ENCODE data around the gene NLRP3. TPM values are rescaled to one million over a fixed set of nuclear protein-coding genes. Genes with fewer than 3 reads are reported as not detected.

The NLRP3 gene
- total and polyA plus RNA-seq, 2 experiments from 2014 or later: 0.42 TPM; not detected in 1

DNA sequence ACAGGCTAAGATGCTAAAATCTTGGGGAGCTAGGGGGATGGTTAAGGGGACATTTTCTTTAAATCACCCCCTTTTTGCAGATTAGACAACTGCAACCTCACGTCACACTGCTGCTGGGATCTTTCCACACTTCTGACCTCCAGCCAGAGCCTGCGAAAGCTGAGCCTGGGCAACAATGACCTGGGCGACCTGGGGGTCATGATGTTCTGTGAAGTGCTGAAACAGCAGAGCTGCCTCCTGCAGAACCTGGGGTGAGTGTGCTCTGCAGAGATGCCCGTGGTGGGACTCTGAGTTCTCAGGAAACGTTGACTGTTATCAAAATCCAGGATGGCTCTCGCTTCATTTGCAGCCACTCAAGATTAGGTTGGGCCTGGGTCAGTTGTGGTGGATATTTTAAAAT lies 28.6 kb downstream of the NLRP3 start:
- Histone ChIP-seq H3K36me3 (ENCODE audit: insufficient read depth) (no peaks in the 10 kb centered on the region), H3K27me3 (ENCODE audit: insufficient read depth) (no peaks in the 10 kb centered on the region), H4K20me1 (replicated peaks; ENCODE audit: insufficient read depth) (no peaks in the 10 kb centered on the region), H3K4me1 (ENCODE audit: insufficient read depth) (no peaks in the 10 kb centered on the region; the same call in 1 of the 2 replicates), H3F3A (replicated peaks; ENCODE audit: low read depth) (no peaks in the 10 kb centered on the region), H3K4me2 (no peak overlapping the region), H3K27ac (ENCODE audit: low read depth) (no peak overlapping the region), H3K4me3 (no peak overlapping the region), H3K79me2 (replicated peaks; ENCODE audit: insufficient read depth) (no peaks in the 10 kb centered on the region), H2AFZ (no peak overlapping the region), H3K9me2 (ENCODE audit: insufficient read depth) (0 out of 2 replicates have a peak, but pooled peaks cover 3% of the 10 kb centered on the region)
- TF ChIP-seq ZNF331 (CRISPR knock-in tag; IDR thresholded peaks at IDR 0.05; ENCODE audit: low read depth) (no peak), JUNB (IDR thresholded peaks at IDR 0.05; ENCODE audit: unreplicated experiment) (no peak), ZNF462 (CRISPR knock-in tag; IDR thresholded peaks at IDR 0.05) (no peak)
- no peak for ATAC-seq
- H3K4me1 Mint-ChIP-seq: peaks cover 11% of the 10 kb centered on the region
- H3K27ac Mint-ChIP-seq: no peak overlapping the region
- no peak for DNase-seq (ENCODE audit: low spot score)
- H3K36me3 Mint-ChIP-seq (ENCODE audit: low read depth): no peaks in the 10 kb centered on the region
- H3K4me3 Mint-ChIP-seq: no peak overlapping the region
- H3K9me3 Mint-ChIP-seq: no peaks in the 10 kb centered on the region
- H3K27me3 Mint-ChIP-seq (ENCODE audit: insufficient read depth, low read depth, poor library complexity): peaks cover 6% of the 10 kb centered on the region

DNA sequence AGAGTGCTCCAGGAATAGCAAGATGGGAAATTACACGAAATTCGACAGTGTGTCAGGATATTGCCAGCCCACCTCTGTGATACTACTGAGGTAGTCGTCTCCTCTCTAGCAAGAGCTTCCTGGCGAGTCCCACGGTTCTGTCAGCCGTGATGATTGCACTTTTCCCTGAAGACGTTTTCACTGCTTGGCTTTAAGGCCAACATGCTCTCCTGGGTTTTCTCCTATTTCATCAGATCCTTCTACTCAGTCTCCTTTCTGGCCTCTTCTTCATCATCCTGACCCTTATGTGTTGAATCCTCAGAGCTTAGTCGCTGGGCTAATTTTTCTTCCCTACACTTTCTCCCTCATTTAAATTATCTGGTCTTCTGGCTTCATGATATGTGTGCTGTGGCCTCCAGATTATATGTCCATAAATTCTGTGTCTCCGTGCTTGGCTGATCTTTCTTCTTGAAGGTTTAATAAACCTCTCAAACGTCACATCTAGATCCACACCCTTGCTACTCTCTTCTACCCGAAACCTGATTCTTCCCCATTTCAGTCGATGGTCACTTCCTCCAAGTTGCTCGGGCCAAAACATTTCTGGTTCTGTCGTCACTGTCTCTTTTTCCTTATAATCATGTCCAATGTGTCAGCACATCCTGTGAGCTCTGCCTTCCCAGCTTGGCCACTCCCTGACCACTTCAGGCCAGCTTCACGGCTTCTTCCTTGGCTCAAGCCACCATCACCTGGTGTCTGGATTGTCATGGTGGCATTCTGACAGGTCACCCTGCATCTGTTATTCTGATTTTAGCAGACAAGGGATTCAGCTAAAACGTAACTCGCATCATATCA lies 29.8 kb downstream of the NLRP3 start:
- H3K79me2 ChIP-seq (replicated peaks; ENCODE audit: insufficient read depth): no peaks in the 10 kb centered on the region
- H4K20me1 ChIP-seq (replicated peaks; ENCODE audit: insufficient read depth): no peaks in the 10 kb centered on the region
- no peak overlapping the region for H3K4me3 Mint-ChIP-seq
- no peak overlapping the region for H3K4me3 ChIP-seq
- peaks cover 11% of the 10 kb centered on the region for H3K4me1 Mint-ChIP-seq
- H3K4me1 ChIP-seq (ENCODE audit: insufficient read depth): no peaks in the 10 kb centered on the region; the same call in 1 of the 2 replicates
- H3K9me3 Mint-ChIP-seq: no peaks in the 10 kb centered on the region
- no peaks in the 10 kb centered on the region for H3K36me3 ChIP-seq (ENCODE audit: insufficient read depth)
- no peak overlapping the region for H2AFZ ChIP-seq
- H3K27ac ChIP-seq (ENCODE audit: low read depth): no peak overlapping the region
- H3F3A ChIP-seq (replicated peaks; ENCODE audit: low read depth): no peaks in the 10 kb centered on the region
- H3K4me2 ChIP-seq: no peak overlapping the region
- H3K36me3 Mint-ChIP-seq (ENCODE audit: low read depth): no peaks in the 10 kb centered on the region
- no peaks in the 10 kb centered on the region for H3K9me2 ChIP-seq (ENCODE audit: insufficient read depth)
- H3K27ac Mint-ChIP-seq: no peak overlapping the region
- H3K27me3 Mint-ChIP-seq (ENCODE audit: insufficient read depth, low read depth, poor library complexity): peaks cover 6% of the 10 kb centered on the region
- no peak for DNase-seq (ENCODE audit: low spot score)
- H3K27me3 ChIP-seq (ENCODE audit: insufficient read depth): no peaks in the 10 kb centered on the region
- no peak for ATAC-seq
- no peak for TF ChIP-seq REST (IDR thresholded peaks at IDR 0.05; ENCODE audit: unreplicated experiment)
- TF ChIP-seq EZH2 (IDR thresholded peaks at IDR 0.05; ENCODE audit: low read depth, unreplicated experiment): no peak
- no peak for TF ChIP-seq NANOG (IDR thresholded peaks at IDR 0.05; ENCODE audit: borderline replicate concordance)
- no peak for TF ChIP-seq ZNF331 (CRISPR knock-in tag; IDR thresholded peaks at IDR 0.05; ENCODE audit: low read depth)
- TF ChIP-seq CREB1 (CRISPR knock-in tag; IDR thresholded peaks at IDR 0.05; ENCODE audit: low read depth): no peak
- TF ChIP-seq JUNB (IDR thresholded peaks at IDR 0.05; ENCODE audit: unreplicated experiment): no peak
- no peak for TF ChIP-seq CTCF (conservative IDR thresholded peaks at IDR 0.05; ENCODE audit: low read depth in 2 of 2)
- no peak for TF ChIP-seq ZNF114 (CRISPR knock-in tag; IDR thresholded peaks at IDR 0.05)
